SK-N-SH treated with all-trans-retinoic acid at 6 μM for 48 hours (cell line): Measurements from ENCODE around the gene DSP.

ENCODE experiments used
- ATAC-seq: fragments of 200-7000 bp; cut with Tn5 transposase; 3 replicates; pipeline ENCODE4 v1.9.1; 2020; ENCODE audit warnings: mild to moderate bottlenecking, moderate library complexity
- ARNTL ChIP-seq: fragments of 450-650 bp; formaldehyde crosslinking; IDR thresholded peaks from 2 replicates; pipeline ENCODE4 v1.5.0; 2020; ENCODE audit warnings: low read depth, mild to moderate bottlenecking, moderate library complexity, borderline replicate concordance
- BACH2 ChIP-seq: fragments of 250-450 bp; sonication (Bioruptor Pico); IDR thresholded peaks from 2 replicates; pipeline ENCODE4 v1.9.0; 2021; ENCODE audit warnings: mild to moderate bottlenecking, borderline replicate concordance
- ESRRG ChIP-seq: fragments of 250-450 bp; sonication (Bioruptor Pico); IDR thresholded peaks from 2 replicates; pipeline ENCODE4 v1.6.1; 2021; ENCODE audit warnings: mild to moderate bottlenecking
- GLIS3 ChIP-seq: fragments of 250-450 bp; sonication (Bioruptor Pico); IDR thresholded peaks from 2 replicates; pipeline ENCODE4 v1.5.0; 2020; ENCODE audit warnings: mild to moderate bottlenecking, moderate library complexity
- ISL1 ChIP-seq: fragments of 250-450 bp; sonication (Bioruptor Pico); IDR thresholded peaks from 2 replicates; pipeline ENCODE4 v2.1.2; 2022; ENCODE audit warnings: mild to moderate bottlenecking, moderate library complexity
- OSR1 ChIP-seq: fragments of 250-450 bp; sonication (Bioruptor Pico); IDR thresholded peaks from 2 replicates; pipeline ENCODE4 v1.8.0; 2022; ENCODE audit warnings: moderate library complexity, mild to moderate bottlenecking, inconsistent platforms
- PATZ1 ChIP-seq: fragments of 250-450 bp; sonication (Bioruptor Pico); IDR thresholded peaks from 2 replicates; pipeline ENCODE4 v1.8.0; 2020; ENCODE audit warnings: mild to moderate bottlenecking, moderate library complexity, borderline replicate concordance
- POU6F1 ChIP-seq: fragments of 250-450 bp; sonication (Bioruptor Pico); IDR thresholded peaks from 2 replicates; pipeline ENCODE4 v1.8.0; 2021; ENCODE audit warnings: low read depth, mild to moderate bottlenecking, moderate library complexity, borderline replicate concordance
- PPARA ChIP-seq: fragments of 250-450 bp; sonication (Bioruptor Pico); IDR thresholded peaks from 2 replicates; pipeline ENCODE4 v1.5.0; 2020; ENCODE audit warnings: mild to moderate bottlenecking, borderline replicate concordance
- RARB ChIP-seq: fragments of 250-450 bp; sonication (Bioruptor Pico); IDR thresholded peaks from 2 replicates; pipeline ENCODE4 v1.8.0; 2021; ENCODE audit warnings: mild to moderate bottlenecking, moderate library complexity
- TCF4 ChIP-seq: fragments of 250-450 bp; sonication (Bioruptor Pico); IDR thresholded peaks from 2 replicates; pipeline ENCODE4 v1.8.0; 2021; ENCODE audit warnings: mild to moderate bottlenecking, moderate library complexity, borderline replicate concordance
- TOX ChIP-seq: fragments of 250-450 bp; sonication (Bioruptor Pico); IDR thresholded peaks from 2 replicates; pipeline ENCODE4 v1.8.0; 2021; ENCODE audit warnings: mild to moderate bottlenecking, moderate library complexity, borderline replicate concordance
- TSHZ2 ChIP-seq: fragments of 250-450 bp; sonication (Bioruptor Pico); IDR thresholded peaks from 2 replicates; pipeline ENCODE4 v1.5.0; 2020; ENCODE audit warnings: mild to moderate bottlenecking, moderate library complexity
- ZC3H10 ChIP-seq: fragments of 250-450 bp; sonication (Bioruptor Pico); IDR thresholded peaks from 2 replicates; pipeline ENCODE4 v1.5.1; 2021; ENCODE audit warnings: mild to moderate bottlenecking, moderate library complexity
- ZFP3 ChIP-seq: fragments of 250-450 bp; sonication (Bioruptor Pico); IDR thresholded peaks from 2 replicates; pipeline ENCODE4 v1.5.0; 2020; ENCODE audit warnings: mild to moderate bottlenecking, moderate library complexity
- ZFP30 ChIP-seq: fragments of 450-650 bp; formaldehyde crosslinking; IDR thresholded peaks from 2 replicates; pipeline ENCODE4 v1.5.0; 2022; ENCODE audit warnings: mild to moderate bottlenecking, moderate library complexity
- ZNF565 ChIP-seq: fragments of 450-650 bp; formaldehyde crosslinking; conservative IDR thresholded peaks from 2 replicates; pipeline ENCODE4 v1.5.0; 2020; ENCODE audit warnings: low read depth, mild to moderate bottlenecking, moderate library complexity
- ZNF70 ChIP-seq: fragments of 450-650 bp; formaldehyde crosslinking; IDR thresholded peaks from 2 replicates; pipeline ENCODE4 v1.5.0; 2020; ENCODE audit warnings: mild to moderate bottlenecking, moderate library complexity
- ZNF8 ChIP-seq: fragments of 450-650 bp; formaldehyde crosslinking; IDR thresholded peaks from 2 replicates; pipeline ENCODE4 v1.5.0; 2020; ENCODE audit warnings: mild to moderate bottlenecking, moderate library complexity
- TF ChIP-seq, protein P1 (sequence below): fragments of 250-450 bp; sonication (Bioruptor Pico); IDR thresholded peaks from 2 replicates; pipeline ENCODE4 v1.5.1; 2020; ENCODE audit warnings: low read depth, mild to moderate bottlenecking, moderate library complexity
- TF ChIP-seq, protein P2 (sequence below): fragments of 250-450 bp; sonication (Bioruptor Pico); IDR thresholded peaks from 2 replicates; pipeline ENCODE4 v1.5.1; 2021; ENCODE audit warnings: mild to moderate bottlenecking, moderate library complexity

The DSP gene

DNA sequence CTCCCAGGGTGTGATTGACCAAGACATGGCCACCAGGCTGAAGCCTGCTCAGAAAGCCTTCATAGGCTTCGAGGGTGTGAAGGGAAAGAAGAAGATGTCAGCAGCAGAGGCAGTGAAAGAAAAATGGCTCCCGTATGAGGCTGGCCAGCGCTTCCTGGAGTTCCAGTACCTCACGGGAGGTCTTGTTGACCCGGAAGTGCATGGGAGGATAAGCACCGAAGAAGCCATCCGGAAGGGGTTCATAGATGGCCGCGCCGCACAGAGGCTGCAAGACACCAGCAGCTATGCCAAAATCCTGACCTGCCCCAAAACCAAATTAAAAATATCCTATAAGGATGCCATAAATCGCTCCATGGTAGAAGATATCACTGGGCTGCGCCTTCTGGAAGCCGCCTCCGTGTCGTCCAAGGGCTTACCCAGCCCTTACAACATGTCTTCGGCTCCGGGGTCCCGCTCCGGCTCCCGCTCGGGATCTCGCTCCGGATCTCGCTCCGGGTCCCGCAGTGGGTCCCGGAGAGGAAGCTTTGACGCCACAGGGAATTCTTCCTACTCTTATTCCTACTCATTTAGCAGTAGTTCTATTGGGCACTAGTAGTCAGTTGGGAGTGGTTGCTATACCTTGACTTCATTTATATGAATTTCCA lies 43.9 kb downstream of the DSP start:
- no peak for TF ChIP-seq ZNF8 (CRISPR knock-in tag)
- TF ChIP-seq PATZ1 (CRISPR knock-in tag), result no peak
- TF ChIP-seq TOX (CRISPR knock-in tag), result no peak
- TF ChIP-seq OSR1 (CRISPR knock-in tag), result no peak
- TF ChIP-seq, protein P1, sequence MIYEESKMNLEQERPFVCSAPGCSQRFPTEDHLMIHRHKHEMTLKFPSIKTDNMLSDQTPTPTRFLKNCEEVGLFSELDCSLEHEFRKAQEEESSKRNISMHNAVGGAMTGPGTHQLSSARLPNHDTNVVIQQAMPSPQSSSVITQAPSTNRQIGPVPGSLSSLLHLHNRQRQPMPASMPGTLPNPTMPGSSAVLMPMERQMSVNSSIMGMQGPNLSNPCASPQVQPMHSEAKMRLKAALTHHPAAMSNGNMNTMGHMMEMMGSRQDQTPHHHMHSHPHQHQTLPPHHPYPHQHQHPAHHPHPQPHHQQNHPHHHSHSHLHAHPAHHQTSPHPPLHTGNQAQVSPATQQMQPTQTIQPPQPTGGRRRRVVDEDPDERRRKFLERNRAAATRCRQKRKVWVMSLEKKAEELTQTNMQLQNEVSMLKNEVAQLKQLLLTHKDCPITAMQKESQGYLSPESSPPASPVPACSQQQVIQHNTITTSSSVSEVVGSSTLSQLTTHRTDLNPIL (CRISPR knock-in tag), result no peak
- no peak for TF ChIP-seq ISL1 (CRISPR knock-in tag)
- no peak for TF ChIP-seq ZNF70 (CRISPR knock-in tag)
- no peak for TF ChIP-seq ZC3H10 (CRISPR knock-in tag)
- TF ChIP-seq BACH2, result no peak
- TF ChIP-seq ESRRG, result no peak
- TF ChIP-seq TCF4 (CRISPR knock-in tag), result no peak
- no peak for TF ChIP-seq ZFP30 (CRISPR knock-in tag)
- ATAC-seq, result no peak

DNA sequence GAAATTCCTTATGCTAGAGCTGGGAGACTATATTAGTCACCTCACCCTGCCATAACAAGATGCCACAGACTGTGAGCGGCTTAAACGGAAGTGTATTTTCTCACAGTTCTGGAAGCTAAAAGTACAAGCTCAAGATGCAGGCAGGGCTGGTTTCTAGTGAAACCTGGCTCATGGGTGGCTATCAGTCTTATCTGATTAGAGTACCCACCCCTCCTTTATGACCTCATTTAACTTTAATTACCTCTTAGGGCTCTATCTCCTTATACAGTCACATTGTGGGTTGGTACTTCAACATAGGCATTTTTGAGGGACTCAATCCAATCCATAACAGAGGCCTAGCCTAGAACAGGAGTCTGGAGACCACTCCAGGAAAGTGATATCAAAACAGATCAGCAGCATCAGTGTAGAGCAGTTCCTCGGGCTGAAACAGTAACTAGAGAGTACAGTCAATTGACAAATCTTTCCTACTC lies 46.2 kb downstream of the DSP start:
- TF ChIP-seq ZNF565 (CRISPR knock-in tag) (no peak), ZNF8 (CRISPR knock-in tag) (no peak), TSHZ2 (CRISPR knock-in tag) (no peak), BACH2 (no peak), ZC3H10 (CRISPR knock-in tag) (no peak), TOX (CRISPR knock-in tag) (no peak), OSR1 (CRISPR knock-in tag) (no peak)
- TF ChIP-seq, all 23 proteins: peak for 0
- no peak for ATAC-seq

DNA sequence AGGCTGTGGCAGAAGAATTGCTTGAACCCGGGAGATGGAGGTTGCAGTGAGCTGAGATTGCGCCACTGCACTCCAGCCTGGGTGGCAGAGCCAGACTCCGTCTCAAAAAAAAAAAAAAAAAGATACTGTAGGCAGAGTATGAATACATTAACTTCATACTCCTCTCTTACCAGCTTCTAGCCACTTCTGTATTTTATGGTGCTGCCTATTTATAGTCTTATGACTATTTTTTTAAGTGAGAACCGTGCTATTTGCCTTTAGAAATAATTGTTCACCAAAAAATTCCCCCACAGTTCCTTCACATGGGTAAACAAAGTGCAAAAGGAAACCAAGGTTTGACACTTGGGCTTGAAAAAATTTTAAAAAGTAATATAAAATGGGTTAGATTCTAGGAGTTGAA lies 47.0 kb downstream of the DSP start:
- ATAC-seq, result no peak
- TF ChIP-seq ARNTL (CRISPR knock-in tag), result no peak
- TF ChIP-seq, all 23 proteins: peak for 0

DNA sequence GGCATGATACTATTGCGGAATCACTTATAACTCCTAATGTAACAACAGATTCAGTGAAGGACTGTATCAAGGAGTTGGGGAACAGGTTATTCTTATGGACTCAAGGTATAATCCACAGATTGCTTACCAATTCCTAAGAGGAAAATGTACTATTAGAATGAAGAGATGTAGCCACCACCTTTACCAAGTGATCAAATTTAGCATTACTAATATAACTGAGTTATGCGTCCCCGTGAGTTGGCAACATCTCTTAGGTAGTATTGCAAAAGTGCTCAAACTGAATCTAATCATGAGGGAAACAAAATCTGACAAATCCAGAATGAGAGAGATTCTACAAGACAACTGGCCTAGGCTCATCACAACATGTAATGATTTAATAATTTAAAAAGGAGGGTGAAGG lies 47.8 kb downstream of the DSP start:
- no peak for ATAC-seq
- no peak for TF ChIP-seq ZFP3 (CRISPR knock-in tag)
- no peak for TF ChIP-seq ZNF565 (CRISPR knock-in tag)
- no peak for TF ChIP-seq ISL1 (CRISPR knock-in tag)
- TF ChIP-seq, protein P1 (CRISPR knock-in tag), result no peak
- no peak for TF ChIP-seq ZFP30 (CRISPR knock-in tag)
- TF ChIP-seq, protein P2, sequence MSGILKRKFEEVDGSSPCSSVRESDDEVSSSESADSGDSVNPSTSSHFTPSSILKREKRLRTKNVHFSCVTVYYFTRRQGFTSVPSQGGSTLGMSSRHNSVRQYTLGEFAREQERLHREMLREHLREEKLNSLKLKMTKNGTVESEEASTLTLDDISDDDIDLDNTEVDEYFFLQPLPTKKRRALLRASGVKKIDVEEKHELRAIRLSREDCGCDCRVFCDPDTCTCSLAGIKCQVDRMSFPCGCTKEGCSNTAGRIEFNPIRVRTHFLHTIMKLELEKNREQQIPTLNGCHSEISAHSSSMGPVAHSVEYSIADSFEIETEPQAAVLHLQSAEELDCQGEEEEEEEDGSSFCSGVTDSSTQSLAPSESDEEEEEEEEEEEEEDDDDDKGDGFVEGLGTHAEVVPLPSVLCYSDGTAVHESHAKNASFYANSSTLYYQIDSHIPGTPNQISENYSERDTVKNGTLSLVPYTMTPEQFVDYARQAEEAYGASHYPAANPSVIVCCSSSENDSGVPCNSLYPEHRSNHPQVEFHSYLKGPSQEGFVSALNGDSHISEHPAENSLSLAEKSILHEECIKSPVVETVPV (CRISPR knock-in tag), result no peak
- no peak for TF ChIP-seq ZNF8 (CRISPR knock-in tag)
- no peak for TF ChIP-seq TOX (CRISPR knock-in tag)
- TF ChIP-seq OSR1 (CRISPR knock-in tag), result no peak
- no peak for TF ChIP-seq POU6F1 (CRISPR knock-in tag)
- no peak for TF ChIP-seq BACH2
- TF ChIP-seq TCF4 (CRISPR knock-in tag), result no peak
- no peak for TF ChIP-seq ZC3H10 (CRISPR knock-in tag)
- TF ChIP-seq PATZ1 (CRISPR knock-in tag), result no peak
- TF ChIP-seq PPARA (CRISPR knock-in tag), result no peak
- TF ChIP-seq RARB, result no peak
- no peak for TF ChIP-seq ARNTL (CRISPR knock-in tag)
- no peak for TF ChIP-seq GLIS3 (CRISPR knock-in tag)
